Esophagus muscularis mucosa (tissue), 4 donors: ENCODE data around the gene CACNA2D3. TPM values are rescaled to one million over a fixed set of nuclear protein-coding genes. Genes with fewer than 3 reads are reported as not detected.

Experiments used
- DNase-seq: peaks from one replicate; pipeline ENCODE4 v3.0.0-alpha.2; 2017; ENCODE audit errors: extremely low spot score
- H3K27ac ChIP-seq, 4 donors: fragments of 200-600 bp; sonication (generic); replicated peaks in 1 of 4; 1 replicate in 3 of 4; 2 replicates in 1 of 4; pipeline ENCODE4 v1.5.1; 2016 to 2019; ENCODE audit warnings: mild to moderate bottlenecking in 1 of 4
- H3K27me3 ChIP-seq, 4 donors: fragments of 200-600 bp; sonication (generic); one replicate each; pipeline versions ENCODE4 v1.5.1 to v1.6.0; 2016 to 2019
- H3K36me3 ChIP-seq, 4 donors: fragments of 200-600 bp; sonication (generic); one replicate each; pipeline ENCODE4 v1.5.1; 2016 to 2019
- H3K4me1 ChIP-seq, 4 donors: fragments of 200-600 bp; sonication (generic); one replicate each; pipeline ENCODE4 v1.5.1; 2016 to 2019
- H3K4me3 ChIP-seq, 4 donors: fragments of 200-600 bp; sonication (generic); 1 replicate in 2 of 4; 2 replicates in 2 of 4; pipeline ENCODE4 v1.5.1; 2016 to 2019; ENCODE audit warnings: mild to moderate bottlenecking in 4 of 4, moderate library complexity in 1 of 4
- H3K9me3 ChIP-seq, 4 donors: fragments of 200-600 bp; sonication (generic); 1 replicate in 3 of 4; 2 replicates in 1 of 4; pipeline ENCODE4 v1.5.1; 2016 to 2019
- CTCF ChIP-seq, 3 experiments: fragments of 200-600 bp in 2 of 3; fragments of 450-650 bp in 1 of 3; sonication (generic) in 2 of 3; IDR thresholded peaks; one replicate each; pipeline ENCODE4 v1.5.1; 2017 to 2019; ENCODE audit warnings: antibody characterized with exemption in 3 of 3, mild to moderate bottlenecking in 2 of 3, moderate library complexity in 1 of 3
- EP300 ChIP-seq: sonication (generic); formaldehyde crosslinking; IDR thresholded peaks from one replicate; pipeline ENCODE4 v1.6.1; 2017; ENCODE audit warnings: antibody characterized with exemption
- POLR2A ChIP-seq: fragments of 450-650 bp; IDR thresholded peaks from one replicate; pipeline ENCODE4 v1.6.1; 2017; ENCODE audit warnings: antibody characterized with exemption, moderate library complexity, mild to moderate bottlenecking, low read depth
- POLR2AphosphoS5 ChIP-seq, 2 donors: sonication (generic); formaldehyde crosslinking; IDR thresholded peaks; one replicate each; pipeline ENCODE4 v1.6.1; 2017; ENCODE audit warnings: antibody characterized with exemption in 2 of 2
- WGBS: methylation state at CpG from one replicate; pipeline ENCODE4 v1.1.5; 2018; 5-methylcytosine and 5-hydroxymethylcytosine counted together
- intact Hi-C: fragments of 100-400 bp; cut with DNase I; formaldehyde crosslinking; loops from one replicate; pipeline ENCODE4 v1.15.1; 2023
- total RNA-seq, 4 donors: library from RNA; depleted of rRNA; stranded (reverse); fragments of >200 nt; gene quantifications; one replicate each; pipeline versions ENCODE4 v1.1.0 to v1.2.1, GENCODE V29; 2016

Gene CACNA2D3
- total RNA-seq, 4 donors from 2014 or later, result 2.5 to 6.3 (median 3.9) TPM

- Histone ChIP-seq H3K27me3 (no peaks in the 10 kb centered on the region), H3K9me3 (no peaks in the 10 kb centered on the region), H3K27ac (no peak overlapping the region), H3K4me3 (no peak overlapping the region), H3K36me3 (no peaks in the 10 kb centered on the region), H3K4me1 (no peaks in the 10 kb centered on the region)
- WGBS, result 90% methylated on average over 1 of the region's 2 CpGs
- intact Hi-C loops, result no loop called here
- peak; percentile 62 for DNase-seq
- TF ChIP-seq POLR2AphosphoS5 (IDR thresholded peaks at IDR 0.05) (no peak), EP300 (no peak), CTCF (IDR thresholded peaks at IDR 0.05) (no peak), POLR2A (no peak)
These were observed 648.7 kb downstream of the CACNA2D3 start for GRCh38 chr3:54771050-54771449.

GRCh38 chr3:54772051-54772450 lies 649.7 kb downstream of the CACNA2D3 start:
- intact Hi-C loops, result no loop called here
- Histone ChIP-seq H3K36me3 (no peaks in the 10 kb centered on the region), H3K9me3 (no peaks in the 10 kb centered on the region), H3K4me1 (no peaks in the 10 kb centered on the region), H3K4me3 (no peak overlapping the region), H3K27me3 (no peaks in the 10 kb centered on the region), H3K27ac (no peak overlapping the region)
- WGBS, result 68% methylated on average over 2 of the region's 2 CpGs
- TF ChIP-seq EP300 (no peak), POLR2AphosphoS5 (IDR thresholded peaks at IDR 0.05) (no peak), CTCF (IDR thresholded peaks at IDR 0.05) (no peak), POLR2A (no peak)
- DNase-seq, result no peak

- intact Hi-C loops, result no loop called here
These were observed 650.4 kb downstream of the CACNA2D3 start for GRCh38 chr3:54772746-54773145.

GRCh38 chr3:54773271-54773670 lies 650.9 kb downstream of the CACNA2D3 start:
- H3K4me3 ChIP-seq, result no peak overlapping the region
- 72% methylated on average over 4 of the region's 4 CpGs for WGBS
- intact Hi-C loops, result no loop called here
- no peaks in the 10 kb centered on the region for H3K4me1 ChIP-seq
- H3K27me3 ChIP-seq, result no peaks in the 10 kb centered on the region
- no peak for TF ChIP-seq CTCF (IDR thresholded peaks at IDR 0.05)
- TF ChIP-seq POLR2A, result no peak
- TF ChIP-seq EP300, result no peak
- TF ChIP-seq POLR2AphosphoS5 (IDR thresholded peaks at IDR 0.05), result no peak
- H3K36me3 ChIP-seq, result no peaks in the 10 kb centered on the region
- H3K27ac ChIP-seq, result no peak overlapping the region
- peak; percentile 31 for DNase-seq
- no peaks in the 10 kb centered on the region for H3K9me3 ChIP-seq

More at GRCh38 chr3:54772746-54773145, 650.4 kb downstream of the CACNA2D3 start:
- Histone ChIP-seq H3K4me3 (no peak overlapping the region), H3K36me3 (no peaks in the 10 kb centered on the region), H3K27ac (no peak overlapping the region), H3K27me3 (no peaks in the 10 kb centered on the region), H3K9me3 (no peaks in the 10 kb centered on the region), H3K4me1 (no peaks in the 10 kb centered on the region)
- 88% methylated on average over 2 of the region's 2 CpGs for WGBS
- DNase-seq, result peak; percentile 3
- TF ChIP-seq EP300 (no peak), POLR2A (no peak), CTCF (IDR thresholded peaks at IDR 0.05) (no peak), POLR2AphosphoS5 (IDR thresholded peaks at IDR 0.05) (no peak)

GRCh38 chr3:54776601-54777000 lies 654.2 kb downstream of the CACNA2D3 start:
- no peak overlapping the region for H3K27ac ChIP-seq
- intact Hi-C loops, result no loop called here
- no peak for TF ChIP-seq EP300
- TF ChIP-seq POLR2AphosphoS5 (IDR thresholded peaks at IDR 0.05), result no peak
- no peak for TF ChIP-seq CTCF (IDR thresholded peaks at IDR 0.05)
- no peak for TF ChIP-seq POLR2A
- DNase-seq, result peak; percentile 64
- no peak overlapping the region for H3K4me3 ChIP-seq
- no peaks in the 10 kb centered on the region for H3K4me1 ChIP-seq
- 90% methylated on average over 2 of the region's 2 CpGs for whole genome bisulfite sequencing
- no peaks in the 10 kb centered on the region for H3K36me3 ChIP-seq
- no peaks in the 10 kb centered on the region for H3K27me3 ChIP-seq
- no peaks in the 10 kb centered on the region for H3K9me3 ChIP-seq
